ENCODE results near the gene P2RY11.

P2RY11 gene

GRCh38 chr19:10093295-10094186 is 18.0 kb upstream of the P2RY11 start:
- DNase-seq = no peak

- DNase-seq = no peak
Observed at GRCh38 chr19:10095622-10095947, 15.9 kb upstream of the P2RY11 start.

GRCh38 chr19:10095948-10096614 is 15.4 kb upstream of the P2RY11 start:
- DNase-seq = peak; percentile 90

- DNase-seq = no peak
Observed at GRCh38 chr19:10096615-10096963, 14.9 kb upstream of the P2RY11 start.

- DNase-seq = no peak
Observed at GRCh38 chr19:10100163-10100785, 11.2 kb upstream of the P2RY11 start.

- no peak for DNase-seq
Observed at GRCh38 chr19:10102787-10103236, 8.7 kb upstream of the P2RY11 start.

- no peak for DNase-seq
Observed at GRCh38 chr19:10104130-10104513, 7.4 kb upstream of the P2RY11 start.

- peak; percentile 75 for DNase-seq
Observed at GRCh38 chr19:10104665-10105508, 6.6 kb upstream of the P2RY11 start.

- peak; percentile 77 for DNase-seq
Observed at GRCh38 chr19:10105509-10106099, 5.9 kb upstream of the P2RY11 start.

- peak; percentile 95 for DNase-seq
Observed at GRCh38 chr19:10106100-10106936, 5.2 kb upstream of the P2RY11 start, which contains the start of gene PPAN. TSS of gene PPAN (plus strand) at chr19:10106362. CDS start at chr19:10106395, 33 bp downstream.

- no peak for DNase-seq
Observed at GRCh38 chr19:10107254-10107653, 4.2 kb upstream of the P2RY11 start.

- DNase-seq = no peak
Observed at GRCh38 chr19:10107817-10108367, 3.6 kb upstream of the P2RY11 start.

- no peak for DNase-seq
Observed at GRCh38 chr19:10109528-10109927, 2.0 kb upstream of the P2RY11 start.

- DNase-seq = no peak
Observed at GRCh38 chr19:10110076-10110971, 1.2 kb upstream of the P2RY11 start.

- no peak for DNase-seq
Observed at GRCh38 chr19:10110972-10111317, 548 bp upstream of the P2RY11 start.

- peak; percentile 60 for DNase-seq
Observed at GRCh38 chr19:10112037-10112761, 706 bp downstream of the P2RY11 start.

- DNase-seq = peak; percentile 75
Observed at GRCh38 chr19:10112895-10113591, 1.6 kb downstream of the P2RY11 start.

GRCh38 chr19:10113592-10113963 is 2.1 kb downstream of the P2RY11 start:
- DNase-seq = peak; percentile 42

Measured in activated CD8-positive, alpha-beta memory T cell treated with anti-CD3 and anti-CD28 coated beads, Interleukin-2, amount 50 U/mL, for 4 hours (primary cell).